Glutamatergic neuron (in vitro differentiated cells): ENCODE results near the gene HRH4. TPM values are rescaled to one million over a fixed set of nuclear protein-coding genes. Genes with fewer than 3 reads are reported as not detected.

Experiments used
- DNase-seq: peaks from one replicate; pipeline ENCODE4 v3.0.0; 2022
- H3K27ac Mint-ChIP-seq: one replicate; pipeline ENCODE4 v1.8.0; 2020; ENCODE audit warnings: mild to moderate bottlenecking, mixed read lengths, inconsistent platforms; ENCODE audit not compliant: unreplicated experiment
- H3K27me3 Mint-ChIP-seq: one replicate; pipeline ENCODE4 v1.8.0; 2020; ENCODE audit warnings: mild to moderate bottlenecking, moderate library complexity, mixed read lengths, inconsistent platforms; ENCODE audit not compliant: unreplicated experiment
- H3K36me3 Mint-ChIP-seq: one replicate; pipeline ENCODE4 v1.8.0; 2020; ENCODE audit warnings: mild to moderate bottlenecking, mixed read lengths, inconsistent platforms; ENCODE audit not compliant: unreplicated experiment
- H3K4me1 Mint-ChIP-seq: one replicate; pipeline ENCODE4 v1.8.0; 2020; ENCODE audit warnings: mild to moderate bottlenecking, low read depth, mixed read lengths, inconsistent platforms; ENCODE audit not compliant: unreplicated experiment
- H3K4me3 Mint-ChIP-seq: one replicate; pipeline ENCODE4 v1.8.0; 2020; ENCODE audit warnings: mild to moderate bottlenecking, mixed read lengths, inconsistent platforms; ENCODE audit not compliant: unreplicated experiment
- H3K9me3 Mint-ChIP-seq: one replicate; pipeline ENCODE4 v1.8.0; 2020; ENCODE audit warnings: mild to moderate bottlenecking, moderate library complexity, mixed read lengths, inconsistent platforms; ENCODE audit not compliant: unreplicated experiment
- CTCF ChIP-seq: fragments of 200-600 bp; sonication (generic); IDR thresholded peaks from one replicate; pipeline ENCODE4 v1.5.0; 2021; ENCODE audit not compliant: partially characterized antibody, unreplicated experiment
- total RNA-seq: library from RNA; stranded (reverse); fragmentation: NEBNext Ultra II Directional; extraction: Animal tissue kit (Norgen Biotek cat#: 25700); gene quantifications from one replicate; pipeline ENCODE4 v1.2.1, GENCODE V29; 2021; ENCODE audit not compliant: unreplicated experiment

The HRH4 gene
- total RNA-seq, 1 donor from 2014 or later, result not detected

GRCh38 chr18:24485681-24486080, 25.2 kb downstream of the HRH4 start:
- DNase-seq, result no peak
- H3K9me3 Mint-ChIP-seq, result peaks cover 8% of the 10 kb centered on the region
- H3K36me3 Mint-ChIP-seq, result no peaks in the 10 kb centered on the region
- TF ChIP-seq CTCF, result no peak
- no peak overlapping the region for H3K27ac Mint-ChIP-seq
- H3K4me1 Mint-ChIP-seq, result peaks cover 21% of the 10 kb centered on the region
- peaks cover 4% of the 10 kb centered on the region for H3K27me3 Mint-ChIP-seq
- H3K4me3 Mint-ChIP-seq, result no peak overlapping the region

GRCh38 chr18:24486684-24487083, 26.2 kb downstream of the HRH4 start:
- H3K4me1 Mint-ChIP-seq, result peaks cover 23% of the 10 kb centered on the region
- no peak overlapping the region for H3K27ac Mint-ChIP-seq

GRCh38 chr18:24488824-24489493, 28.5 kb downstream of the HRH4 start:
- no peaks in the 10 kb centered on the region for H3K27me3 Mint-ChIP-seq
- peaks cover 19% of the 10 kb centered on the region for H3K4me1 Mint-ChIP-seq
- no peaks in the 10 kb centered on the region for H3K36me3 Mint-ChIP-seq
- no peak for DNase-seq
- no peak overlapping the region for H3K27ac Mint-ChIP-seq
- TF ChIP-seq CTCF, result peak; percentile 87
- H3K9me3 Mint-ChIP-seq, result peaks cover 2% of the 10 kb centered on the region
- no peak overlapping the region for H3K4me3 Mint-ChIP-seq

More at GRCh38 chr18:24486684-24487083, 26.2 kb downstream of the HRH4 start:
- Mint-ChIP-seq H3K4me3 (no peak overlapping the region), H3K36me3 (no peaks in the 10 kb centered on the region), H3K27me3 (peaks cover 4% of the 10 kb centered on the region), H3K9me3 (peaks cover 8% of the 10 kb centered on the region)
- TF ChIP-seq CTCF, result no peak
- DNase-seq, result no peak

GRCh38 chr18:24490539-24490938, 30.1 kb downstream of the HRH4 start:
- H3K9me3 Mint-ChIP-seq, result peaks cover 6% of the 10 kb centered on the region

More at GRCh38 chr18:24490539-24490938, 30.1 kb downstream of the HRH4 start:
- Mint-ChIP-seq H3K4me1 (peaks cover 13% of the 10 kb centered on the region), H3K27ac (peak overlapping the region; percentile 28), H3K4me3 (no peak overlapping the region), H3K27me3 (no peaks in the 10 kb centered on the region), H3K36me3 (no peaks in the 10 kb centered on the region)
- DNase-seq, result no peak
- no peak for TF ChIP-seq CTCF
